Hepatocyte (in vitro differentiated cells): ENCODE data around the gene PTDSS2.

ENCODE experiments used
- CTCF ChIP-seq: fragments of 200-600 bp; sonication (generic); IDR thresholded peaks from 2 replicates; pipeline ENCODE4 v1.5.1; 2016; ENCODE audit warnings: antibody characterized with exemption, mild to moderate bottlenecking; ENCODE audit not compliant: poor library complexity
- EZH2 ChIP-seq: fragments of 200-600 bp; sonication (generic); IDR thresholded peaks from 2 replicates; pipeline ENCODE4 v1.6.1; 2016; ENCODE audit warnings: antibody characterized with exemption, mild to moderate bottlenecking, borderline replicate concordance
- EZH2phosphoT487 ChIP-seq: fragments of 200-600 bp; sonication (generic); IDR thresholded peaks from one replicate; pipeline ENCODE4 v1.6.1; 2018; ENCODE audit warnings: antibody characterized with exemption, mild to moderate bottlenecking, low read depth, moderate library complexity; ENCODE audit not compliant: unreplicated experiment, severe bottlenecking

- TF ChIP-seq CTCF (no peak), EZH2 (no peak), EZH2phosphoT487 (no peak)
These were observed 23.2 kb upstream of the PTDSS2 start for GRCh38 chr11:426851-427250.
